WTC11 (cell line): ENCODE results near the gene IFIH1.

Experiments
- CREM ChIP-seq: sonication (generic); formaldehyde crosslinking; IDR thresholded peaks from 2 replicates; pipeline ENCODE4 v1.8.1; 2022; ENCODE audit warnings: mild to moderate bottlenecking, missing genetic modification reagents, moderate library complexity
- ESRRA ChIP-seq: sonication (generic); formaldehyde crosslinking; IDR thresholded peaks from 2 replicates; pipeline ENCODE4 v1.8.1; 2022; ENCODE audit warnings: mild to moderate bottlenecking, missing genetic modification reagents, borderline replicate concordance
- TF ChIP-seq, protein P1 (sequence below): fragments of 200-600 bp; IDR thresholded peaks from 2 replicates; pipeline ENCODE4 v1.8.0; 2022; ENCODE audit warnings: antibody characterized with exemption
- TF ChIP-seq, protein P2 (sequence below): sonication (generic); formaldehyde crosslinking; conservative IDR thresholded peaks from 2 replicates; pipeline ENCODE4 v1.8.1; 2022; ENCODE audit warnings: mild to moderate bottlenecking, missing genetic modification reagents
- TF ChIP-seq, protein P3 (sequence below): sonication (generic); formaldehyde crosslinking; conservative IDR thresholded peaks from 2 replicates; pipeline ENCODE4 v1.8.1; 2023; ENCODE audit warnings: mild to moderate bottlenecking, low read depth, missing genetic modification reagents, moderate library complexity

DNA sequence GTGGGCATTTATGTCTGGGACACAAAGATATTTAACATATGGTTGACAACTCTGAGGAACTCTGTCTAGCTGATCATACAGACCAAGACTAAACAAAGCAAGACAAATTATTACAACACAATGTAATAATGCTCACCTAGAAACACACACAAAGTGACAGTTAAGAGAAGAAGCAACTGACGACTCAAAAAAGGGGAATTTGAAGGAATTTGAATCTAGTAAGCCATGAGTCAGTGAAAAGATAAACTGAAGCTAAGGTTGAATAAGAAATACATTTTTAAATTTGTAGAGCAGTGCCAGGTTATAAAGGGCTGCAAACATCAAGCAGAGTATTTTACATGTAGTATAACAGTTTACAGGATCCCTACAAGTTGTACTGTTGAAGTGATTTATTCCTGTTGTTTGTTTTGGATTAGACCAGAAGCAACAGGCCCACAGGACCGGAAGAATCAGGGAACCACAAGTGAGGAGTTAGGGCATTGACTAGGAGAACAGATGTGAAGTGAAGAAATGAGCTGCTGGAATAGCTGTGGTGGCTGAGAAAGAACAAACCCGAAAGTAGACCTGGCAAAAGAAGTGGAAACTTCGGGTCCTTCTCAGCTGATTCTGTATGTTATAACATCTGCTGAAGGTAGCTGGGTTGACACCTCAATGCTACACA is 35.6 kb downstream of the IFIH1 start:
- TF ChIP-seq, protein P1, sequence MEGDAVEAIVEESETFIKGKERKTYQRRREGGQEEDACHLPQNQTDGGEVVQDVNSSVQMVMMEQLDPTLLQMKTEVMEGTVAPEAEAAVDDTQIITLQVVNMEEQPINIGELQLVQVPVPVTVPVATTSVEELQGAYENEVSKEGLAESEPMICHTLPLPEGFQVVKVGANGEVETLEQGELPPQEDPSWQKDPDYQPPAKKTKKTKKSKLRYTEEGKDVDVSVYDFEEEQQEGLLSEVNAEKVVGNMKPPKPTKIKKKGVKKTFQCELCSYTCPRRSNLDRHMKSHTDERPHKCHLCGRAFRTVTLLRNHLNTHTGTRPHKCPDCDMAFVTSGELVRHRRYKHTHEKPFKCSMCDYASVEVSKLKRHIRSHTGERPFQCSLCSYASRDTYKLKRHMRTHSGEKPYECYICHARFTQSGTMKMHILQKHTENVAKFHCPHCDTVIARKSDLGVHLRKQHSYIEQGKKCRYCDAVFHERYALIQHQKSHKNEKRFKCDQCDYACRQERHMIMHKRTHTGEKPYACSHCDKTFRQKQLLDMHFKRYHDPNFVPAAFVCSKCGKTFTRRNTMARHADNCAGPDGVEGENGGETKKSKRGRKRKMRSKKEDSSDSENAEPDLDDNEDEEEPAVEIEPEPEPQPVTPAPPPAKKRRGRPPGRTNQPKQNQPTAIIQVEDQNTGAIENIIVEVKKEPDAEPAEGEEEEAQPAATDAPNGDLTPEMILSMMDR: no peak
- TF ChIP-seq CREM (no peak), ESRRA (CRISPR knock-in tag) (no peak)
- TF ChIP-seq, protein P2, sequence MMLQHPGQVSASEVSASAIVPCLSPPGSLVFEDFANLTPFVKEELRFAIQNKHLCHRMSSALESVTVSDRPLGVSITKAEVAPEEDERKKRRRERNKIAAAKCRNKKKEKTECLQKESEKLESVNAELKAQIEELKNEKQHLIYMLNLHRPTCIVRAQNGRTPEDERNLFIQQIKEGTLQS (CRISPR knock-in tag): no peak
- TF ChIP-seq, protein P3, sequence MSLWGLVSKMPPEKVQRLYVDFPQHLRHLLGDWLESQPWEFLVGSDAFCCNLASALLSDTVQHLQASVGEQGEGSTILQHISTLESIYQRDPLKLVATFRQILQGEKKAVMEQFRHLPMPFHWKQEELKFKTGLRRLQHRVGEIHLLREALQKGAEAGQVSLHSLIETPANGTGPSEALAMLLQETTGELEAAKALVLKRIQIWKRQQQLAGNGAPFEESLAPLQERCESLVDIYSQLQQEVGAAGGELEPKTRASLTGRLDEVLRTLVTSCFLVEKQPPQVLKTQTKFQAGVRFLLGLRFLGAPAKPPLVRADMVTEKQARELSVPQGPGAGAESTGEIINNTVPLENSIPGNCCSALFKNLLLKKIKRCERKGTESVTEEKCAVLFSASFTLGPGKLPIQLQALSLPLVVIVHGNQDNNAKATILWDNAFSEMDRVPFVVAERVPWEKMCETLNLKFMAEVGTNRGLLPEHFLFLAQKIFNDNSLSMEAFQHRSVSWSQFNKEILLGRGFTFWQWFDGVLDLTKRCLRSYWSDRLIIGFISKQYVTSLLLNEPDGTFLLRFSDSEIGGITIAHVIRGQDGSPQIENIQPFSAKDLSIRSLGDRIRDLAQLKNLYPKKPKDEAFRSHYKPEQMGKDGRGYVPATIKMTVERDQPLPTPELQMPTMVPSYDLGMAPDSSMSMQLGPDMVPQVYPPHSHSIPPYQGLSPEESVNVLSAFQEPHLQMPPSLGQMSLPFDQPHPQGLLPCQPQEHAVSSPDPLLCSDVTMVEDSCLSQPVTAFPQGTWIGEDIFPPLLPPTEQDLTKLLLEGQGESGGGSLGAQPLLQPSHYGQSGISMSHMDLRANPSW (CRISPR knock-in tag): no peak
